Osteocyte (in vitro differentiated cells): Measurements from ENCODE around the gene SF1. TPM values are rescaled to one million over a fixed set of nuclear protein-coding genes. Genes with fewer than 3 reads are reported as not detected.
A peak's percentile ranks its signal among the peaks of the same experiment; 100 is the strongest.

Experiments
- DNase-seq: peaks from one replicate; pipeline ENCODE4 v3.0.0; 2021; ENCODE audit warnings: mixed read lengths; ENCODE audit not compliant: unreplicated experiment; ENCODE audit errors: extremely low spot score
- H3K27ac Mint-ChIP-seq: one replicate; pipeline ENCODE4 v1.8.0; 2021; ENCODE audit warnings: mild to moderate bottlenecking, mixed read lengths; ENCODE audit not compliant: unreplicated experiment
- H3K27me3 Mint-ChIP-seq: one replicate; pipeline ENCODE4 v1.8.0; 2021; ENCODE audit warnings: mixed read lengths; ENCODE audit not compliant: unreplicated experiment
- H3K36me3 Mint-ChIP-seq: one replicate; pipeline ENCODE4 v1.8.0; 2021; ENCODE audit warnings: mixed read lengths; ENCODE audit not compliant: unreplicated experiment
- H3K4me1 Mint-ChIP-seq: one replicate; pipeline ENCODE4 v1.8.0; 2021; ENCODE audit warnings: mixed read lengths; ENCODE audit not compliant: unreplicated experiment
- H3K4me3 Mint-ChIP-seq: one replicate; pipeline ENCODE4 v1.8.0; 2021; ENCODE audit warnings: mild to moderate bottlenecking, moderate library complexity, mixed read lengths; ENCODE audit not compliant: unreplicated experiment
- H3K9me3 Mint-ChIP-seq: one replicate; pipeline ENCODE4 v1.8.0; 2021; ENCODE audit warnings: mixed read lengths; ENCODE audit not compliant: unreplicated experiment
- total RNA-seq: library from RNA; stranded (reverse); gene quantifications from 2 replicates; pipeline ENCODE4 v1.2.1, GENCODE V29; 2021
- TF ChIP-seq, protein P1 (sequence below): fragments of 200-600 bp; sonication (generic); IDR thresholded peaks from 2 replicates; pipeline ENCODE4 v1.5.0; 2021; ENCODE audit warnings: antibody characterized with exemption, mild to moderate bottlenecking, moderate library complexity

SF1 gene
- total RNA-seq, 1 donor from 2014 or later: 290 TPM

DNA sequence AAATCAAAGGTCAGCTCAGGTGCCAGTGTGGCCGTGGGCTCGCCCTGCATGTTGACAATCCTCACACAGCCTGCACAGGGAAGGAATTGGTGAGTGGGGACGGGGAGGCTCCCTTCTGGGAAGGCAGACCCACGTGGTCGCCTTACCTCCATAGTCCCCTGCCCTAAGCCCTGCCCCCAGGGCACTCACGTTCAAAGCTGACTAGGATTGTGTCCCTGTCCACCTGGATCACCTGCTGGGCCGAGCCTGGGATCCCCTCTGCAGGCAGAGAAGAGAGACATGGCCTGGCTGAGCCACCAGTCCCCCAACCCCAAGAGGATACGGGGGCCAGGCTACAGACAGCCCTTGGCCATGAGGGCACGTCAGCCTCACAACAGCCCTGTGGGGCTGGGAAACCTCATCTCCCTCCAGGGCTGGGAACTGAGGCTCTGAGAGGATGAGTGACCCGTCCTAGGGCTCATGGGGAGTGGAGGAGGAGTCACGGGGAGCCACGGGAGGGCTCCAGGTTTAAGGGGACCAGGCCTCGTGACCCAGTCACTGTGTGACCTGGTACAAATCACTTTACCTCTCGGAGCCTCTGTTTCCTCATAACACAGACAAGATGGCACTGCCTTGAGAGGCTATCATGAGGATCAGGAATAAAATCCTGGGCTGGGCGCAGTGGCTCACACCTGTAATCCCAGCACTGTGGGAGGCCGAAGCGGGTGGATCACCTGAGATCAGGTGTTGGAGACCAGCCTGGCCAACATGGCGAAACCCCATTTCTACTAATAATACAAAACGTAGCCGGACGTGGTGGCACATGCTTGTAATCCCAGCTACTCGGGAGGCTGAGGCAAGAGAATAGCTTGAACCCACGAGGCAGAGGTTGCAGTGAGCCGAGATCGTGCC lies 12.1 kb upstream of the SF1 start:
- Mint-ChIP-seq H3K27ac (no peak overlapping the region), H3K9me3 (no peaks in the 10 kb centered on the region)

DNA sequence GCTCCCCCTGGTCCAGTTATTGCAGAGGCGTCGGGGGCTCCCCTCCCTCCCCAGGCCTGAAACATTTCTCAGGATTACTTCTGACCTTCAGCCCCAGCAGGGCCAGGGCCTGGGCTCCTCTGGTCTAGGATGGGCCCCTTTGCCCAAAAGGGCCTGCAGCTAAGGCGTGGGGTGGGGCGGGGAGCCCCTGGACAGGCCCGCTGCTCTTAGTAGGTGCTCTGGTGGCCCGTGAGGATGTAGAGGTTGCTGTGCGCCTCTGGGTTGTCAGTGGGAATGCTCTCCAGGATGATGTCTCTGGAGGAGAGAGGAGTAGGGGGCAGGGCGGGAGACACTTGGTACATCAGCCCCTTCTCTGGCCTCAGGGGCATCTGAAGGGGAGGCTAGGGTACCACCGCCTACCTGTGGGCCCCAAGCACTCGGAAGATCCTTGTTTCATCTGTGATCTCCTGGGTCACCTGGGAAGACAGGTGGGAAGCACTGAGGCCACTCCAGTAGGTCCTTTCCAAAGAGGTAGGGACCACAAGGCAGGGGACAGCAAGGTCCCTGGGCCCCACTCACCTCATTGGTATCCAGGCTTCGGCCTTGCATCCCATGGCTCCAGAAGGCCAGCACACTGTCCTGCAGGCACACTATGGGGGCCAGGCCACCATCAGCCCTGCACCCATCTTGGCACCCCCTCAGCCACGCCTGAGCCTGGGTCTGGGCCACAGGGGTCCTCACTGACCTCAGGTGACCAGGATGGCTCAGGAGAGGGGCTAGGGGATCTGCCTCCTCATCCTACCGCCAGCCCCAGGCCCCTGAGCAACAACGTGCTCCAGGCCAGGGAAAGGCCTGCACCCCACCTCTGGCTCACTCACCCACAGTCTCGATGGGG lies 11.2 kb upstream of the SF1 start:
- DNase-seq: no peak
- H3K4me3 Mint-ChIP-seq: no peak overlapping the region
- H3K4me1 Mint-ChIP-seq: no peaks in the 10 kb centered on the region
- no peaks in the 10 kb centered on the region for H3K9me3 Mint-ChIP-seq
- H3K27me3 Mint-ChIP-seq: no peaks in the 10 kb centered on the region
- H3K27ac Mint-ChIP-seq: no peak overlapping the region
- TF ChIP-seq, protein P1, sequence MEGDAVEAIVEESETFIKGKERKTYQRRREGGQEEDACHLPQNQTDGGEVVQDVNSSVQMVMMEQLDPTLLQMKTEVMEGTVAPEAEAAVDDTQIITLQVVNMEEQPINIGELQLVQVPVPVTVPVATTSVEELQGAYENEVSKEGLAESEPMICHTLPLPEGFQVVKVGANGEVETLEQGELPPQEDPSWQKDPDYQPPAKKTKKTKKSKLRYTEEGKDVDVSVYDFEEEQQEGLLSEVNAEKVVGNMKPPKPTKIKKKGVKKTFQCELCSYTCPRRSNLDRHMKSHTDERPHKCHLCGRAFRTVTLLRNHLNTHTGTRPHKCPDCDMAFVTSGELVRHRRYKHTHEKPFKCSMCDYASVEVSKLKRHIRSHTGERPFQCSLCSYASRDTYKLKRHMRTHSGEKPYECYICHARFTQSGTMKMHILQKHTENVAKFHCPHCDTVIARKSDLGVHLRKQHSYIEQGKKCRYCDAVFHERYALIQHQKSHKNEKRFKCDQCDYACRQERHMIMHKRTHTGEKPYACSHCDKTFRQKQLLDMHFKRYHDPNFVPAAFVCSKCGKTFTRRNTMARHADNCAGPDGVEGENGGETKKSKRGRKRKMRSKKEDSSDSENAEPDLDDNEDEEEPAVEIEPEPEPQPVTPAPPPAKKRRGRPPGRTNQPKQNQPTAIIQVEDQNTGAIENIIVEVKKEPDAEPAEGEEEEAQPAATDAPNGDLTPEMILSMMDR: no peak
- peaks cover 3% of the 10 kb centered on the region for H3K36me3 Mint-ChIP-seq

More for the DNA sequence above, 12.1 kb upstream of the SF1 start:
- Mint-ChIP-seq H3K27me3 (no peaks in the 10 kb centered on the region), H3K4me1 (no peaks in the 10 kb centered on the region), H3K36me3 (peaks cover 3% of the 10 kb centered on the region), H3K4me3 (no peak overlapping the region)
- TF ChIP-seq, protein P1: no peak
- no peak for DNase-seq

DNA sequence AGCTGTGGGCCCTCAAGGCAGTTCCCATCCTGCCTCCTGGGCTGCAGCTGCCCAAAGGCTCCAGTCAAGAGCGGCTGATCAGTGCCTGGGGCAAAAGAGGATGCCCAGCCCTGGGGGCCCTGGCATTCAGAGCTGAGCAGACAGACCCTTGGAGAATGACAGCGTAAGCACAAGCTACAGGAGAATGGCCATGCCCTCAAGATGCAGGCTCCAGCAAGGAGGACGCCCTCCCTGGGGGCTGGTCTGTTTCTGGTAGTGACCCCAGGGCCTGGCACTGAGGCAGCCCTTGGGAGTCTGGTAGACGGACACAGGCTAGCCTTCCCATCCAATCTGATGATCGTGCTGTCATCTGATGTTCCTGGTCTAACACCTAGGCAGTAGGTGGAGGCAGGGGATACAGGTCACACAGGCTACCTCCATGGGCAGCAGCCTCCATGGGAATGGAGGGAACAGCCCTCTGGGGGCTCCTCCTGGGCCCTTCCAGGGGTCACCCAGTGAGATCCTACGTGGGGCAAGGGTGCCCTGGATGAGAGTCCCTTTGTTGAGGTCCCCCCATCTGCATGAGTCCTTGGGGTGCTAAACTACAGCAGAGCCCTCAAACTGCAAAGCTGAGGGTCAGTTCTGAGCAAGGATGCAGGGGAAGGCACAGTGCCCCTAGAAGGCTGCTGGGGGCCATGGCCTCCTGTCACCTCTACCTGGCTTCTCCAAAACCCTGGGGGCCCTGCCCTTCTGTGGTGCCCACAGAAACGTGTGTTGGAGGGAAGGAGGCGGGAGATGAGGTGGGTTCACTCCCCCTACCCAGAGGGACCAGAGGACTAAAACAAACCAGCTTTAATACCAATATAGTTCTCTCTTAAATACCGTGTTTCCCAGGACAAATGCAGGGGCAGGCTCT lies 10.2 kb upstream of the SF1 start:
- Mint-ChIP-seq H3K27ac (no peak overlapping the region), H3K9me3 (no peaks in the 10 kb centered on the region), H3K27me3 (no peaks in the 10 kb centered on the region), H3K4me3 (no peak overlapping the region), H3K36me3 (peaks cover 3% of the 10 kb centered on the region), H3K4me1 (no peaks in the 10 kb centered on the region)
- no peak for DNase-seq
- TF ChIP-seq, protein P1: no peak

DNA sequence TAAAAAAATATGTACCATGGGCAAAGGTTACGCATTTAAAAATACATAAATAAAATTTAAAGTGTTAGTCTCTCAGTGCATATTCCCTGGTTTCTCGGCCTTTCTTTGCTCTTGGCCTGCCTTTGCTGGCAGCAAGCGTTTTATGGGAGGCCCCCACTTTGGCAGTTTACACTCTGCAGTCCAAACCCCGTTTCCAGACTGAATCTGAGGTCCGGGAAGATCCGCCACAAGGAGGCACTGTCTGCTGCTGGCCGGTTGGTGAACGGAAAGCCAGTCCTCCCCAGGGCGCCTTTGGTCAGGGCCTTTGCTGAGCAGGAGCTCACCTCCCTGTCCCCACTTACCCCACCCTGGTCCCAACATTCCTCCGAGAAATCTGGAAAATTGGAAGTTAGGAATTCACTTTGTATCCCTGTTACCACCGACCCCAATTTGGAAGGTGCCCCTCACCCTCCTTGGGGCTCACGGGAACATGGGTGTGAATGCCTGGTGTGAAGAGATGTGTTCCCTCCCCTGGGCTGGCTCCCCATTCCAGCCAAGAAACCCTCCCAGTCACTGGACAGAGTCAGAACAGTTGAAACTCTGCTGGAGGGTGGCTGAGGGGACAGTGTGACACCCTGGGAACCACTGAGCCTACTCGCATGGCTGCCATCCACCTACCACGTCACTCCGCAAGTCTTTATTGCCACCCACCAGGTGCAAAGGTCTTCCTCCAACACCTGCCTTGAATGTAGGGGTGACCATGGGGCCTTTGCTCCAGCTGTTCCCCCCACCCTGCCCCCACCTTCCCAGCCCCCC lies 9.4 kb upstream of the SF1 start:
- TF ChIP-seq, protein P1: peak; percentile 71
- Mint-ChIP-seq H3K9me3 (no peaks in the 10 kb centered on the region), H3K4me3 (no peak overlapping the region), H3K36me3 (peaks cover 3% of the 10 kb centered on the region), H3K27me3 (no peaks in the 10 kb centered on the region), H3K4me1 (no peaks in the 10 kb centered on the region), H3K27ac (no peak overlapping the region)
- no peak for DNase-seq
